Kidney (tissue), 14 donors: ENCODE measurements around the gene PHF19. TPM values are rescaled to one million over a fixed set of nuclear protein-coding genes. Genes with fewer than 3 reads are reported as not detected.

Experiments used
- DNase-seq, 5 donors: peaks; one replicate each; pipeline ENCODE4 v3.0.0-alpha.2; 2013 to 2020
- FAIRE-seq: peaks from 2 replicates; lab custom pipeline; 2012; peaks lifted over from hg19 to GRCh38; lab: Jason Lieb, UNC
- H3K27ac ChIP-seq, 2 donors: one replicate each; pipeline ENCODE4 v1.7.0; 2013; ENCODE audit warnings: low read depth in 2 of 2, low read length in 2 of 2, inconsistent platforms in 1 of 2
- H3K27me3 ChIP-seq: one replicate; pipeline ENCODE4 v1.7.1; 2013; ENCODE audit warnings: low read length, inconsistent platforms; ENCODE audit not compliant: control insufficient read depth, insufficient read depth
- H3K36me3 ChIP-seq, 3 donors: one replicate each; pipeline versions ENCODE4 v1.7.0 to v1.7.1; 2013; ENCODE audit warnings: low read length in 3 of 3, control low read depth in 1 of 3, inconsistent platforms in 1 of 3; ENCODE audit not compliant: insufficient read depth in 3 of 3, control insufficient read depth in 2 of 3
- H3K4me1 ChIP-seq, 3 donors: one replicate each; pipeline versions ENCODE4 v1.7.0 to v1.7.1; 2013; ENCODE audit warnings: low read length in 3 of 3, inconsistent platforms in 1 of 3, low read depth in 1 of 3; ENCODE audit not compliant: control insufficient read depth in 2 of 3, insufficient read depth in 2 of 3
- H3K4me3 ChIP-seq, 3 donors: one replicate each; pipeline versions ENCODE4 v1.7.0 to v1.8.1; 2013; ENCODE audit warnings: low read length in 3 of 3, control low read depth in 1 of 3, inconsistent platforms in 1 of 3
- H3K9ac ChIP-seq, 3 donors: one replicate each; pipeline versions ENCODE4 v1.7.0 to v1.7.1; 2013; ENCODE audit warnings: low read length in 3 of 3, control low read depth in 1 of 3, inconsistent platforms in 1 of 3
- H3K9me3 ChIP-seq, 3 donors: one replicate each; pipeline versions ENCODE4 v1.7.0 to v1.7.1; 2013; ENCODE audit warnings: low read length in 3 of 3, control low read depth in 1 of 3, inconsistent platforms in 1 of 3; ENCODE audit not compliant: control insufficient read depth in 2 of 3, insufficient read depth in 1 of 3
- CTCF ChIP-seq: IDR thresholded peaks from 3 replicates; pipeline ENCODE4 v1.5.1; 2012; ENCODE audit warnings: mild to moderate bottlenecking, moderate library complexity, borderline replicate concordance; ENCODE audit not compliant: insufficient read depth; ENCODE audit errors: extremely low read depth
- intact Hi-C: fragments of 100-400 bp; cut with DNase I; formaldehyde crosslinking; loops from one replicate; pipeline ENCODE4 v1.11.1; 2022
- polyA plus RNA-seq: library from polyadenylated mRNA; stranded (reverse); fragments of 350-450 nt; fragmentation: Illumina TruSeq; extraction: RNeasy Lipid Tissue Mini Kit (QIAGEN cat#74804); gene quantifications from one replicate; pipeline ENCODE4 v1.2.3, GENCODE V29; 2014; ENCODE audit warnings: low read depth, low replicate concordance; ENCODE audit not compliant: insufficient read depth
- total RNA-seq: library from RNA; stranded (reverse); fragmentation: NEBNext Ultra II Directional; extraction: Animal tissue kit (Norgen Biotek cat#: 25700); gene quantifications from one replicate; pipeline ENCODE4 v1.2.1, GENCODE V29; 2021
- donor health status: control.
- donor health status: control.
- donor health status: control.
- donor health status: control.
- donor health status: control.
- donor health status: DM: yes; HTN: yes; CAD: no.
- donor health status: Normal renal cell carcinoma (clear cell type).

PHF19 gene
- total and polyA plus RNA-seq, 2 donors from 2014 or later: 6.9 to 17.4 TPM

GRCh38 chr9:120898396-120898795, 21.4 kb upstream of the PHF19 start:
- no peak overlapping the region for H3K4me3 ChIP-seq

GRCh38 chr9:120895951-120896350, 19.0 kb upstream of the PHF19 start:
- no peaks in the 10 kb centered on the region for H3K4me1 ChIP-seq

More at GRCh38 chr9:120898396-120898795, 21.4 kb upstream of the PHF19 start:
- H3K36me3 ChIP-seq: no peaks in the 10 kb centered on the region
- intact Hi-C loops: no loop called here
- no peak for DNase-seq
- no peak for TF ChIP-seq CTCF
- H3K4me1 ChIP-seq: no peaks in the 10 kb centered on the region
- H3K27ac ChIP-seq: no peak overlapping the region
- no peak for FAIRE-seq
- no peaks in the 10 kb centered on the region for H3K9me3 ChIP-seq
- no peak overlapping the region for H3K9ac ChIP-seq
- no peaks in the 10 kb centered on the region for H3K27me3 ChIP-seq

GRCh38 chr9:120894321-120895148, 17.5 kb upstream of the PHF19 start:
- FAIRE-seq (no peak), DNase-seq (peak in 3 of 5 donors; percentile 51 to 81 (median 65))
- Histone ChIP-seq H3K9ac (no peak overlapping the region), H3K27me3 (no peaks in the 10 kb centered on the region), H3K9me3 (no peaks in the 10 kb centered on the region), H3K36me3 (no peaks in the 10 kb centered on the region), H3K4me3 (peak overlapping the region in 1 of 3 donors; percentile 33), H3K4me1 (no peaks in the 10 kb centered on the region), H3K27ac (no peak overlapping the region)
- TF ChIP-seq CTCF: no peak
- intact Hi-C loops: no loop called here

More at GRCh38 chr9:120895951-120896350, 19.0 kb upstream of the PHF19 start:
- no peaks in the 10 kb centered on the region for H3K36me3 ChIP-seq
- no peak for DNase-seq
- H3K27ac ChIP-seq: no peak overlapping the region
- no peak for TF ChIP-seq CTCF
- no peak overlapping the region for H3K9ac ChIP-seq
- FAIRE-seq: no peak
- no peaks in the 10 kb centered on the region for H3K27me3 ChIP-seq
- intact Hi-C loops: no loop called here
- no peaks in the 10 kb centered on the region for H3K9me3 ChIP-seq
- H3K4me3 ChIP-seq: no peak overlapping the region
